GM23338 (cell line): ENCODE results near the gene OR5L1.

Experiments used
- CREB1 ChIP-seq: fragments of 250-450 bp; sonication (Bioruptor Pico); IDR thresholded peaks from 2 replicates; pipeline ENCODE4 v1.5.0; 2020; ENCODE audit warnings: low read depth, mild to moderate bottlenecking, moderate library complexity
- CTCF ChIP-seq, 2 experiments: fragments of 200-600 bp in 1 of 2; sonication (generic) in 1 of 2; conservative IDR thresholded peaks; 2 replicates each; pipeline versions ENCODE4 v1.5.1 to v1.6.1; 2016 to 2017; ENCODE audit warnings: antibody characterized with exemption in 2 of 2, low read depth in 2 of 2, mild to moderate bottlenecking in 2 of 2, moderate library complexity in 1 of 2
- EZH2 ChIP-seq: fragments of 200-600 bp; sonication (generic); IDR thresholded peaks from one replicate; pipeline ENCODE4 v1.8.0; 2017; ENCODE audit warnings: antibody characterized with exemption, mild to moderate bottlenecking, low read depth; ENCODE audit not compliant: unreplicated experiment
- EZH2phosphoT487 ChIP-seq: fragments of 200-600 bp; sonication (generic); IDR thresholded peaks from one replicate; pipeline ENCODE4 v1.8.1; 2018; ENCODE audit warnings: antibody characterized with exemption; ENCODE audit not compliant: unreplicated experiment
- JUNB ChIP-seq: IDR thresholded peaks from one replicate; pipeline ENCODE4 v1.6.1; 2016; ENCODE audit warnings: antibody characterized with exemption; ENCODE audit not compliant: unreplicated experiment
- POLR2AphosphoS5 ChIP-seq: IDR thresholded peaks from 2 replicates; pipeline ENCODE4 v1.6.1; 2016; ENCODE audit warnings: antibody characterized with exemption, low read depth
- REST ChIP-seq: IDR thresholded peaks from one replicate; pipeline ENCODE4 v1.6.1; 2018; ENCODE audit warnings: antibody characterized with exemption; ENCODE audit not compliant: unreplicated experiment
- STAT1 ChIP-seq: IDR thresholded peaks from one replicate; pipeline ENCODE4 v1.6.1; 2016; ENCODE audit warnings: antibody characterized with exemption; ENCODE audit not compliant: unreplicated experiment

- no peak for TF ChIP-seq CTCF (conservative IDR thresholded peaks at IDR 0.05; ENCODE audit: low read depth in 2 of 2)
- no peak for TF ChIP-seq POLR2AphosphoS5
- no peak for TF ChIP-seq EZH2
- no peak for TF ChIP-seq EZH2phosphoT487
- no peak for TF ChIP-seq REST
- TF ChIP-seq CREB1: no peak
- TF ChIP-seq STAT1: no peak
- no peak for TF ChIP-seq JUNB
Observed at GRCh38 chr11:55826919-55827318, 15.8 kb downstream of the OR5L1 start, which contains the start of gene OR5L2.
